HUES6 (cell line): Measurements from ENCODE around the gene AMTN.

ENCODE experiments used
- H3K27ac ChIP-seq: 2 replicates; pipeline ENCODE4 v1.7.0; 2013; ENCODE audit warnings: low read depth, mild to moderate bottlenecking, low read length, inconsistent platforms
- H3K27me3 ChIP-seq: 2 replicates; pipeline ENCODE4 v1.6.1; 2013; ENCODE audit warnings: low read length; ENCODE audit not compliant: control insufficient read depth, insufficient read depth
- H3K36me3 ChIP-seq: 2 replicates; pipeline ENCODE4 v1.6.1; 2013; ENCODE audit warnings: low read length; ENCODE audit not compliant: control insufficient read depth, insufficient read depth
- H3K4me1 ChIP-seq: 2 replicates; pipeline ENCODE4 v1.6.1; 2013; ENCODE audit warnings: low read length; ENCODE audit not compliant: control insufficient read depth, insufficient read depth
- H3K4me3 ChIP-seq: 2 replicates; pipeline ENCODE4 v1.5.1; 2013; ENCODE audit warnings: low read depth, low read length
- H3K9ac ChIP-seq: one replicate; pipeline ENCODE4 v1.6.1; 2013; ENCODE audit warnings: mild to moderate bottlenecking, low read length
- H3K9me3 ChIP-seq: 2 replicates; pipeline ENCODE4 v1.6.1; 2013; ENCODE audit warnings: low read depth, low read length; ENCODE audit not compliant: control insufficient read depth, insufficient read depth

AMTN gene

DNA sequence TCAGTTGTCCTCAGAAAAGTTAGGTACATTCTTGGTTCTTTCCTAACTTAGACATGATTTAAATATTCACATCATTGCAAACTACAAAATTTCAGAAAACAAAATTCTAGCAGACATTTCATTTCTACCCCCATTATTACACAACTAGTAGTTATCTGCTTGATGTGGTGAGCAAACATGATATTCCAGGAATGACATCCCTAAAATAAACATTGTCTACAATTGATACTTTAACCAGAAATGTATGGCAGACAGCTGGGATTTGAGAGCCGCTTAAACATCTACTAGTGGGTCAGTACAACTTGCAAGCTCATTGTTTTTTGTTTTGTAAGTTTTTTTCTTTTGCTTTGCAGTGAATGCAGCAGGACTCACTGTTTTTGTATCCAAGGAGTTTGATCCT, 41.6 kb downstream of the AMTN start:
- Histone ChIP-seq H3K36me3 (no peaks in the 10 kb centered on the region), H3K9me3 (no peaks in the 10 kb centered on the region), H3K27ac (no peak overlapping the region), H3K9ac (no peak overlapping the region), H3K4me1 (0 out of 2 replicates have a peak, but pooled peaks cover 4% of the 10 kb centered on the region), H3K4me3 (no peak overlapping the region), H3K27me3 (no peaks in the 10 kb centered on the region)

DNA sequence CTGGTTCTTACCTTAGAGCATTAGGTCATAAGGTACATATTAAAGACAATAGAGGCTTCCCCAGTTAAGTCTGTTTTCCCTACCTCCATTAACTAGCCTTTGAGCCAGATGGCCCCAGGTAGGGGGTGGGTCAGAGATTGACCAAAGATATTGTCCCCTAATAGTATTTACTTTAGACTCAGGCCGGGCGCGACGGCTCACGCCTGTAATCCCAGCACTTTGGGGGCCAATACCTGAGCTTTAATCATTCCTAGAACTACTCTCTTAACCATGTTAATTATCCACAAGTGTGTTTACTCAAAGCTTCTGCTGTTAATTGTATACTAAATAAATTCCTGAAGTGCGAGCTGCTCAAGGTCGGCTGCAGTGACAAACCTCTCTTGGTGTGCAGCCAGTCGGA, 45.7 kb downstream of the AMTN start:
- Histone ChIP-seq H3K9me3 (no peaks in the 10 kb centered on the region), H3K36me3 (no peaks in the 10 kb centered on the region), H3K27ac (no peak overlapping the region), H3K4me3 (no peak overlapping the region), H3K4me1 (0 out of 2 replicates have a peak, but pooled peaks cover 4% of the 10 kb centered on the region), H3K27me3 (no peaks in the 10 kb centered on the region), H3K9ac (no peak overlapping the region)

DNA sequence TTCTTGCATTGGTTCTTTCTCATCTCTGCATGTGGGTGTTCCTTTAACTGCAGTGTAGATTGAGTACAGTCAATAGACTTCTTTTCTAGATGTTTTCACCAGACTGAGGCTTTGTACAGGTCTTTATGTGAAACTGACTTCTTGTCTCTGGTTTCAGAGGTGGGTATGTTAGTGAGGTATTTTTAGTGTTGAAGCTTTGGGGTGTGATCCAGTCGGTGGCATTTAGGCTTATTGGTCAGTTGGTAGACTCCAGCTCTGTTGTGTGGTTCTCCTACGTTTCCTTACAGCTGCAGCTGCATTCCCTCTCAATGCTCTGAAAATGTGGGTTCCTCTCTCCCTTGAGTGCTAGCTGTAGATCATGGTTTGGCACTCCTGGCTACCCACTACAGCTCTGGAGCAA, 52.4 kb downstream of the AMTN start:
- Histone ChIP-seq H3K9me3 (0 out of 2 replicates have a peak, but pooled peaks cover 3% of the 10 kb centered on the region), H3K27ac (no peak overlapping the region), H3K9ac (no peak overlapping the region), H3K27me3 (no peaks in the 10 kb centered on the region), H3K36me3 (no peaks in the 10 kb centered on the region), H3K4me3 (no peak overlapping the region), H3K4me1 (0 out of 2 replicates have a peak, but pooled peaks cover 3% of the 10 kb centered on the region)

DNA sequence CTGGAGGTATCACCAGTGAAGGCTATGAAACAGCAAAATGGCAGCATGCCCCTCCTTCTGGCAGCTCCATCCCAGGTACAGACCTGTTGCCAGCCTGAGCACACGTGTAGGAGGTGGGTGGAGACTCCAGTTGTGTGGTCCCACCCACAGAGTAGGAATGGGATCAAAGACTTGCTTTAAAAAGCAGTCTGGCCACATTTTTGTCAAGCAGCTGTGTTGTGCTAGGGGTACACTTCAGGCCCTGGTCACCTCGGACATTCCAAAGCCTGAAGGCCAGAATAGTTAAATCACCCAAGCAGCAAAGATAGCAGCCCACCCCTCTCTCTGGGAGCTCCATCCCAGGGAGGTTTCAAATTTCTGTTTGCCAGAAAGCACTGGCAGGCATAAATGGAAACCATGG, 53.4 kb downstream of the AMTN start:
- Histone ChIP-seq H3K9ac (no peak overlapping the region), H3K4me1 (0 out of 2 replicates have a peak, but pooled peaks cover 3% of the 10 kb centered on the region), H3K9me3 (0 out of 2 replicates have a peak, but pooled peaks cover 3% of the 10 kb centered on the region), H3K27me3 (no peaks in the 10 kb centered on the region), H3K36me3 (no peaks in the 10 kb centered on the region), H3K4me3 (no peak overlapping the region), H3K27ac (no peak overlapping the region)

DNA sequence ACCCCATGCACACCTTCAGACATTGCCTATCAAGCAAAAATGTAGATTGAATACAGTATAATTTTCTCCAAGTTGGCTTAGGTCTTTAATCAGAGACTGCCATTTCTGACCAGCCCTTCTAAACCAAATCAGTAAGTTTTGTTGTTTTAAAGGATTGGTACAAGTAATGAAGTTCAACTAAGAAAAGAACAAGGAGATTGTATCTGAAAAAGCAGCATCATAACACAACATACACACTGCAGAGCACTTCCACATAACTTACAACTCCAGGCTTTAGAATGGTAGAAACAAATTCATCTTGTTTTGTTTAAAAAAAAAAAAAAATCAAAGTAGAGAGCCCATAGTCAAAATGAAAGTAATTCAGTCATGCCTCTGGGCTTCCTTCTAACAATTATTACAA, 57.6 kb downstream of the AMTN start:
- H3K27me3 ChIP-seq: no peaks in the 10 kb centered on the region
- H3K27ac ChIP-seq: no peak overlapping the region
- 0 out of 2 replicates have a peak, but pooled peaks cover 3% of the 10 kb centered on the region for H3K4me1 ChIP-seq
- no peaks in the 10 kb centered on the region for H3K9me3 ChIP-seq
- no peaks in the 10 kb centered on the region for H3K36me3 ChIP-seq
- H3K9ac ChIP-seq: no peak overlapping the region
- H3K4me3 ChIP-seq: no peak overlapping the region

DNA sequence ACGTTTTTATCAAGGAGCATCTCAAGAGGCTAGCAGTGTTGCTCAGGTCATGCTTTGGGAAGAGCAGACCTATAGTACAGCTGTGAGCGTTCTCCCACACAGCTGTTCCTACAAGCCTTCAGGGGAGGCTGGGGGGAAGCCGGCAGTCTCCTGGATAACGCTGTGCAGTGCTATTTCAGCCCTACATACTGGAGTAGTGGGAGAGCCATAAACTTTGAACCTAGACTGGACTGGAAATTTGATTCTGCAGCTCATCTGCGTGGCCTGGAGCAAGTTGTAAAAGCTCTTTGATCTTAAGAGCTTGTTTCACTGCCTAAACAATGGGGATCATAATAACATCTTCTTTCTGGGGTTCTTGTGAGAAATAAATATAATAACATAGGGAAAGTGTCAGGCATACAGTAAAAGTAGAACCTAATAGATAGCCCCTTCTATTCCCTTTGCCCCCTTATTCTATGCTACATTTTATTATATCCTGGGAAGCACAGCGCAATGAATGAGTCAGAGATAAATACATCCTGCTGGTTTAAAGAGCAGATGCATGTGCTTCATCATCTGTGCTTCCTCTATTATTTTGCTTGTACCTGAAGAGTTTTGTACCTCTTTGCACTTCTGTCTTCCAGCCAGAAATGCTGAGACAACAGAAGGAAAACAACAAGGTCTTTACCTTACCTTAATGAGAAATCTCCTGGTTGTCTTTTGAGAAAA, 59.0 kb downstream of the AMTN start:
- Histone ChIP-seq H3K4me3 (no peak overlapping the region), H3K9me3 (no peaks in the 10 kb centered on the region), H3K9ac (no peak overlapping the region), H3K4me1 (no peaks in the 10 kb centered on the region), H3K36me3 (no peaks in the 10 kb centered on the region), H3K27me3 (no peaks in the 10 kb centered on the region), H3K27ac (no peak overlapping the region)

DNA sequence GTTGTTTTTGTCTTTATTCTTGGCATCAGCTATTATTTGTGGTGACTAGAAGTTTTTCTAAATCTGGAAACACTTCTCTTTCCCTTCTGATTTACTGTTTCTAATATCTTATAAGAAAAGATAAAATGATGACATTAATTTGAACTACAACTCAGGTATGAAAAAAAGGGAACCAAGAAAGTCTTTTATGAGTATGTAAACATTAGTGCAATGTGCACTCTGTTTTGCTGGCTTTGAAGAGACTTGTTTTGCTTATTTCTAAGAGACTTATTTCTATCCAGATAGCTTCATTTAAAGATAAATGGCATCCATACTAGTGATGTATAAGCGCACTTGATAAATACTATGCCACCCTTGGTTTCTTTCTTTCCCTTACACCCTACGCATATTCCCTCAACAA, 63.6 kb downstream of the AMTN start:
- no peak overlapping the region for H3K9ac ChIP-seq
- no peaks in the 10 kb centered on the region for H3K36me3 ChIP-seq
- H3K4me3 ChIP-seq: no peak overlapping the region
- no peak overlapping the region for H3K27ac ChIP-seq
- H3K27me3 ChIP-seq: no peaks in the 10 kb centered on the region
- H3K4me1 ChIP-seq: no peaks in the 10 kb centered on the region
- H3K9me3 ChIP-seq: no peaks in the 10 kb centered on the region
